Neuronal stem cell (in vitro differentiated cells): ENCODE measurements around the gene MAPK8IP2.
A peak's percentile ranks its signal among the peaks of the same experiment; 100 is the strongest.

ENCODE experiments used
- DNase-seq: peaks from one replicate; pipeline ENCODE4 v3.0.0-alpha.2; 2013; ENCODE audit warnings: low spot score
- H2AFZ ChIP-seq: one replicate; pipeline ENCODE4 v1.6.1; 2013; ENCODE audit warnings: mild to moderate bottlenecking, low read length, inconsistent platforms
- H2AK5ac ChIP-seq: 2 replicates; pipeline ENCODE4 v1.6.1; 2013; ENCODE audit warnings: low read depth, mild to moderate bottlenecking, inconsistent platforms, low read length, moderate library complexity, mixed read lengths
- H2BK120ac ChIP-seq: 2 replicates; pipeline ENCODE4 v1.6.1; 2013; ENCODE audit warnings: low read depth, mild to moderate bottlenecking, inconsistent platforms, low read length, moderate library complexity, mixed read lengths
- H2BK12ac ChIP-seq: one replicate; pipeline ENCODE4 v1.6.1; 2013; ENCODE audit warnings: low read length, inconsistent platforms
- H2BK15ac ChIP-seq: 2 replicates; pipeline ENCODE4 v1.6.1; 2013; ENCODE audit warnings: mild to moderate bottlenecking, low read length, inconsistent platforms, mixed read lengths
- H2BK5ac ChIP-seq: one replicate; pipeline ENCODE4 v1.6.1; 2013; ENCODE audit warnings: inconsistent platforms, mild to moderate bottlenecking, low read length, moderate library complexity
- H3K14ac ChIP-seq: one replicate; pipeline ENCODE4 v1.6.1; 2013; ENCODE audit warnings: low read length, inconsistent platforms
- H3K18ac ChIP-seq: 2 replicates; pipeline ENCODE4 v1.6.1; 2013; ENCODE audit warnings: low read length, inconsistent platforms
- H3K23ac ChIP-seq: 2 replicates; pipeline ENCODE4 v1.6.1; 2013; ENCODE audit warnings: low read depth, mild to moderate bottlenecking, mixed read lengths, low read length, inconsistent platforms; ENCODE audit not compliant: poor library complexity
- H3K27ac ChIP-seq: replicated peaks from 3 replicates; pipeline ENCODE4 v1.5.1; 2013; ENCODE audit warnings: low read length, inconsistent platforms
- H3K27me3 ChIP-seq, 3 experiments: 2 replicates each; pipeline ENCODE4 v1.6.1; 2013; ENCODE audit warnings: low read length in 3 of 3, mild to moderate bottlenecking in 2 of 3, inconsistent platforms in 1 of 3, low read depth in 1 of 3, mixed read lengths in 1 of 3, moderate library complexity in 1 of 3; ENCODE audit not compliant: control insufficient read depth in 3 of 3, insufficient read depth in 3 of 3
- H3K36me3 ChIP-seq, 2 donors: replicated peaks in 1 of 2; 2 replicates each; pipeline ENCODE4 v1.6.1; 2013; ENCODE audit warnings: low read length in 2 of 2; ENCODE audit not compliant: control insufficient read depth in 2 of 2, insufficient read depth in 2 of 2
- H3K4ac ChIP-seq: 2 replicates; pipeline ENCODE4 v1.6.1; 2013; ENCODE audit warnings: inconsistent platforms, mild to moderate bottlenecking, low read length, moderate library complexity
- H3K4me1 ChIP-seq, 2 donors: 1 replicate in 1 of 2; 2 replicates in 1 of 2; pipeline ENCODE4 v1.6.1; 2013; ENCODE audit warnings: low read length in 2 of 2, low read depth in 1 of 2; ENCODE audit not compliant: control insufficient read depth in 2 of 2, insufficient read depth in 1 of 2
- H3K4me2 ChIP-seq: one replicate; pipeline ENCODE4 v1.6.1; 2013; ENCODE audit warnings: mild to moderate bottlenecking, low read length, inconsistent platforms; ENCODE audit not compliant: insufficient read depth, poor library complexity, severe bottlenecking
- H3K4me3 ChIP-seq, 2 donors: 2 replicates each; pipeline ENCODE4 v1.5.1; 2013; ENCODE audit warnings: low read length in 2 of 2, mild to moderate bottlenecking in 2 of 2, inconsistent platforms in 1 of 2, moderate library complexity in 1 of 2
- H3K79me1 ChIP-seq: one replicate; pipeline ENCODE4 v1.6.1; 2013; ENCODE audit warnings: low read depth, mild to moderate bottlenecking, inconsistent platforms, low read length, moderate library complexity
- H3K9ac ChIP-seq: one replicate; pipeline ENCODE4 v1.6.1; 2013; ENCODE audit warnings: mild to moderate bottlenecking, low read depth, low read length, inconsistent platforms; ENCODE audit not compliant: poor library complexity
- H3K9me3 ChIP-seq, 2 donors: replicated peaks in 1 of 2; 2 replicates each; pipeline versions ENCODE3 to v1.6.1; 2013; ENCODE audit warnings: low read length in 2 of 2, mild to moderate bottlenecking in 2 of 2, inconsistent platforms in 1 of 2, low read depth in 1 of 2, mixed read lengths in 1 of 2, moderate library complexity in 1 of 2; ENCODE audit not compliant: control insufficient read depth in 2 of 2, insufficient read depth in 1 of 2
- H4K8ac ChIP-seq: one replicate; pipeline ENCODE4 v1.6.1; 2013; ENCODE audit warnings: low read depth, mild to moderate bottlenecking, inconsistent platforms, low read length, moderate library complexity
- H4K91ac ChIP-seq: one replicate; pipeline ENCODE4 v1.6.1; 2013; ENCODE audit warnings: low read length, low read depth, mild to moderate bottlenecking, inconsistent platforms; ENCODE audit not compliant: poor library complexity
- WGBS, 2 donors: extraction: QIAGEN DNeasy Blood & Tissue Kit; methylation state at CpG; one replicate each; pipeline ENCODE4 v1.1.7; 2013; ENCODE audit warnings: missing lambda C conversion rate in 2 of 2, mixed read lengths in 1 of 2; ENCODE audit not compliant: insufficient read length in 2 of 2, insufficient replicate concordance in 1 of 2; ENCODE audit errors: extremely low coverage in 2 of 2; 5-methylcytosine and 5-hydroxymethylcytosine counted together

Gene MAPK8IP2

DNA sequence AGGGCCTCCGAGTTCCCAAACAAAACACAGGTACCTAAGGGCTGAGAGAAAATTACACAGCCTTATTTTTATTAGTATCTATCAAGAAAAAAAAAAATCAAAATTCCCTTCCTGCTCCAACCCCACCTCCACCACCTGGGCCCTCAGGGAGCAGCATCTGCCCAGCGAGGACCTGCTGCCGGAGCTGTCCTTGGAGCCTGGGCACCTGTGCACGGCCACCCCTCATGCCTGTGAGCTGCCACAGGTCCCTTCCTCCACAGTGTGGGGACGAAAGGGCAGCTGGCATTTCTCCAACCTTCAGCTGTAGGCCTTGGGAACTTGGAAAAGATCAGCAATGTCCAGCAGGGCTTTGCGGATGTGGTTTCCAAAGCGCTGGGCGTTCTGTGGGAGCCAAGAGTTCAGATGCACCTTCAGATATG is 31.5 kb upstream of the MAPK8IP2 start:
- Histone ChIP-seq H2BK12ac (no peak overlapping the region), H2AK5ac (no peak overlapping the region), H4K91ac (no peak overlapping the region), H3K9me3 (no peaks in the 10 kb centered on the region), H4K8ac (peak overlapping the region; percentile 82), H2AFZ (no peak overlapping the region), H3K4me2 (no peak overlapping the region), H3K27ac (no peak overlapping the region), H2BK120ac (no peak overlapping the region), H3K14ac (peak overlapping the region; percentile 56), H2BK5ac (no peak overlapping the region), H3K4me1 (no peaks in the 10 kb centered on the region), H3K23ac (no peak overlapping the region), H3K79me1 (peaks cover under 1% of the 10 kb centered on the region), H3K4me3 (no peak overlapping the region), H3K9ac (no peak overlapping the region), H3K4ac (no peak overlapping the region), H3K36me3 (peaks cover 49 to 65% of the 10 kb centered on the region in 2 donors), H2BK15ac (no peak overlapping the region), H3K18ac (no peak overlapping the region), H3K27me3 (peaks cover 0 to 4% (median 0%) of the 10 kb centered on the region in 3 experiments)
- no CpG with 5 or more reads among the region's 8 CpGs for WGBS, 2 donors
- no peak for DNase-seq

DNA sequence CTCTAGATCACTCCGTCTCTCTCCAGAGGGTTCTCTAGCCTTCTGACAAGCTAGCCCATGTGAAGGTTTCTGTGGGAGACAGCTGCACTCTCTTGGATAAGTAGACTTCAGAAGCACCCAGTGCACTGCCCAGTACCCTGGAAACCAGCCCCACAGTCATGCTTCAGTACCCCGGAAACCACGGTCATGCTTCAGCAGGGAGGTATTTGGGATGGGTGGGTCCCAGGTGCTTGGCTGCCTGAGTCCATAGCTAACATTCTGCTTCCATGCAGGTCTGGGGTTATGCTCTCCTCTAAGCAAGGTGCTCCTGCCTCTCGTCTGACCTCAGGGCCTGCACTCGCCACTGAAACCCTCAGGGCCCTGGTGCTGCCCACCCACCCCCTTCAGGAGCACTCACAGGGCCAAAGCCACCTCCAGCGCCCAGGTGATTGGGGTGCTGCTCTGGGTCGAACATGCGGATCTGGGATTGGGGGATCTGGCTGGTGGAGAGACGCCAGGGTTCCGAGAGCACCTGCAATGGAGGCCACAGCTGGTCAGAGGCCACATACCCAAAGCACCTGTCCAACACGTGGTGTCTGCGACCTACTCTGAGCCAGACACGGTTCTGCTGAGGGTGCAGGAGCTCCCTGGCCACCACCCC is 30.6 kb upstream of the MAPK8IP2 start:
- no peak overlapping the region for H2BK12ac ChIP-seq
- H3K4me3 ChIP-seq = no peak overlapping the region
- H3K14ac ChIP-seq = no peak overlapping the region
- H4K91ac ChIP-seq = no peak overlapping the region
- H3K4me1 ChIP-seq = no peaks in the 10 kb centered on the region
- no peak overlapping the region for H3K23ac ChIP-seq
- no peak for DNase-seq
- H3K18ac ChIP-seq = no peak overlapping the region
- no peaks in the 10 kb centered on the region for H3K27me3 ChIP-seq
- H3K36me3 ChIP-seq = peaks cover 54 to 72% of the 10 kb centered on the region in 2 donors
- H3K9me3 ChIP-seq = no peaks in the 10 kb centered on the region
- H2BK5ac ChIP-seq = no peak overlapping the region
- no peak overlapping the region for H2BK15ac ChIP-seq
- no peak overlapping the region for H2AK5ac ChIP-seq
- no peak overlapping the region for H4K8ac ChIP-seq
- H3K79me1 ChIP-seq = peaks cover 1% of the 10 kb centered on the region
- no peak overlapping the region for H2BK120ac ChIP-seq
- H3K27ac ChIP-seq = no peak overlapping the region
- H3K9ac ChIP-seq = peak overlapping the region; percentile 9
- WGBS, 2 donors = no CpG with 5 or more reads among the region's 13 CpGs
- H3K4me2 ChIP-seq = no peak overlapping the region
- no peak overlapping the region for H3K4ac ChIP-seq
- no peak overlapping the region for H2AFZ ChIP-seq

DNA sequence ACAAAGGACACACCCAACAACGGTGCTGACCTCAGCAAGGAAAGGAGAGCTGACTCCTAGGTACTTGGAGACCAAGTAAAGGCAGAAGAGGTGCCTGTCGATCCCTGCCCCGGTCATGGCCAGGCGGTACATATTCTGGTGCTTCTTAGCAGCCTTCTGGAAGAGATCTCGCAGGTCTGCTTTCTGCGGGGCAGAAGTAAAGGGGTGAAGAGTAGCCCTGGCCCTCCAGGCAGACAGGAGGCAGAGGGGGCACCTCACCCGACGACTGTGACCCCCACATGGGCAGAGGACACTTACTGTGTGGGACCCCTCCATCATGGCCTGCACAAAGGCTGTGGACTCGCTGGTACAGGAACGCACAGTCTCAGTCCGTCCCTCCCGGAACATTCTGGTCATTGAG is 29.7 kb upstream of the MAPK8IP2 start:
- Histone ChIP-seq H3K9me3 (no peaks in the 10 kb centered on the region), H2BK120ac (no peak overlapping the region), H3K36me3 (peaks cover 56 to 72% of the 10 kb centered on the region in 2 donors), H2BK15ac (no peak overlapping the region), H3K9ac (no peak overlapping the region), H3K18ac (no peak overlapping the region), H4K91ac (no peak overlapping the region), H2BK12ac (no peak overlapping the region), H3K27me3 (no peaks in the 10 kb centered on the region), H3K14ac (no peak overlapping the region), H3K4ac (no peak overlapping the region), H3K79me1 (peaks cover 1% of the 10 kb centered on the region), H3K4me3 (no peak overlapping the region), H2AK5ac (no peak overlapping the region), H3K4me2 (no peak overlapping the region), H3K23ac (no peak overlapping the region), H2BK5ac (no peak overlapping the region), H2AFZ (no peak overlapping the region), H3K4me1 (no peaks in the 10 kb centered on the region), H3K27ac (no peak overlapping the region), H4K8ac (no peak overlapping the region)
- DNase-seq = no peak
- no CpG with 5 or more reads among the region's 12 CpGs for WGBS, 2 donors

DNA sequence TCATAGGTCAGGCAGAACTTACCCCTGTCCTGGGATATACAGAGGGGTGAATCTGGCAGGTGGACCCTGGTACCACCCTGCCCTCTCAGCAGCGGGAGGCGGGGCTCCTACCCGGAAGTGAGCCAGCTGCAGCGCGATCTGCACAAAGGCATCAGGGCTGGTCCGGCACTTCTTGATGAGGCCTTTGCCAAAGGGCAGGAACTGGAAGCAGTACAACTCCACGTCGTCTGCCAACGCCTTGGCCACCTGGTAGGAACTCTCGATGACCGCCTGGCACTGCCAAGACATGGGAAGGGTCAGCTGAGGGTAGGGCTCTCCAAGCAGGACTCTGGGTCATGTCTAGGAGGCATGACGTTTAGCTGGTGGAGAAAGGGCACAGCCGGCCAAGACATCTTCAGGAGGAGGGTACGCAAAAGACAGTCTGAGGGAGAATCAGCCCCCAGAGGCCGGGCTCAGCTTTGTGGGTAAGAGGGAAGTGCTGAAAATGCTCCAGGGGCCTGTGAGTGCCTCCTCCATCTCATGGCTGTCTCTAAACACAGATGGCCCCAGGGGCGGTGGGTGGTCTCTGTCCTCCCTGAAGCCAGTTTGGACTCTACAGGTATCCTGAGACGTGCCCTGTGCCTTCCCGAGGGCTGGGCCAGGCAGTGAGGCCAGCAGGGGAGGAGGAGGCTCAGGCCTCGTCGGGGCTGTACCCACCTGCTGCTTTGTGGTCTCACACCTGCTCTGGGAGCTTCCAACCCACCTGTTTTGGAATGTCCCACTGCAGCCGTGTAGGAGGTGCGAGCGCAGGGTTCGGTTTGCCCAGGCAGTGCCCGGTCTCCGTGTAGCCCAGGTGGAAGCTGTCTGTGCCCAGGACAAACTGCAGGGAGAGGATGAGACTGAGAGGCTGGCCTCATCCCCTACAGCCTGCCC is 29.1 kb upstream of the MAPK8IP2 start:
- H2AK5ac ChIP-seq = no peak overlapping the region
- H4K91ac ChIP-seq = no peak overlapping the region
- no peak overlapping the region for H2BK15ac ChIP-seq
- no peak overlapping the region for H3K4me3 ChIP-seq
- H3K36me3 ChIP-seq = peaks cover 63 to 72% of the 10 kb centered on the region in 2 donors
- H2AFZ ChIP-seq = no peak overlapping the region
- peak overlapping the region; percentile 40 for H3K23ac ChIP-seq
- no peaks in the 10 kb centered on the region for H3K4me1 ChIP-seq
- H3K79me1 ChIP-seq = peaks cover 4% of the 10 kb centered on the region
- H3K9ac ChIP-seq = no peak overlapping the region
- no peak overlapping the region for H2BK12ac ChIP-seq
- no peak overlapping the region for H3K18ac ChIP-seq
- H2BK5ac ChIP-seq = no peak overlapping the region
- no peaks in the 10 kb centered on the region for H3K27me3 ChIP-seq
- no peak overlapping the region for H3K4ac ChIP-seq
- no peak overlapping the region for H3K4me2 ChIP-seq
- DNase-seq = no peak
- WGBS, 2 donors = no CpG with 5 or more reads among the region's 26 CpGs
- no peak overlapping the region for H4K8ac ChIP-seq
- H3K14ac ChIP-seq = no peak overlapping the region
- no peak overlapping the region for H2BK120ac ChIP-seq
- no peak overlapping the region for H3K27ac ChIP-seq
- H3K9me3 ChIP-seq = no peaks in the 10 kb centered on the region
